ENCODE data around the gene ZNF512B. TPM values are rescaled to one million over a fixed set of nuclear protein-coding genes. Genes with fewer than 3 reads are reported as not detected.
A peak's percentile ranks its signal among the peaks of the same experiment; 100 is the strongest.
"Not testable (repeated sequence)": the region's sequence is repeated elsewhere in the genome, so short reads cannot be mapped to it uniquely, and the experiment has no call there.

ZNF512B gene
- total RNA-seq, 1 experiment from 2014 or later: 47.9 TPM

GRCh38 chr20:63932606-63933160, 37.0 kb downstream of the ZNF512B start:
- no peak overlapping the region for H3K4me3 Mint-ChIP-seq (ENCODE audit: unreplicated experiment)
- BruUV-seq (replicated peaks): no TSS peak
- peaks cover 99% of the 10 kb centered on the region for H3K36me3 Mint-ChIP-seq (ENCODE audit: insufficient read depth, unreplicated experiment)
- Histone ChIP-seq H3K4me3 (ENCODE audit: low read depth, low read length) (no peak overlapping the region), H3K9me3 (no peaks in the 10 kb centered on the region), H3K27me3 (replicated peaks; ENCODE audit: control insufficient read depth, insufficient read depth, low read length) (no peaks in the 10 kb centered on the region), H3K36me3 (ENCODE audit: control insufficient read depth, insufficient read depth, low read length) (peaks cover 19% of the 10 kb centered on the region), H3K4me1 (no peaks in the 10 kb centered on the region)
- H3K9me3 Mint-ChIP-seq (ENCODE audit: unreplicated experiment): no peaks in the 10 kb centered on the region
- POLR2A ChIA-PET: no interaction called here
- CTCF ChIA-PET: no interaction called here
- no peak for TF ChIP-seq CTCF (IDR thresholded peaks at IDR 0.05; ENCODE audit: insufficient read depth in 1 of 2, low read depth in 1 of 2, low read length in 1 of 2, severe bottlenecking in 1 of 2, unreplicated experiment in 1 of 2)
- intact Hi-C loops (cut with micrococcal nuclease; ENCODE audit: unreplicated experiment): no loop called here
- no peaks in the 10 kb centered on the region for H3K4me1 Mint-ChIP-seq (ENCODE audit: low read depth, unreplicated experiment)
- DNase-seq: peak in 1 of 2 experiments; percentile 47
- peak overlapping the region; percentile 40 for H3K27ac Mint-ChIP-seq (ENCODE audit: unreplicated experiment)
- H3K27me3 Mint-ChIP-seq (ENCODE audit: insufficient read depth, unreplicated experiment): no peaks in the 10 kb centered on the region

DNA sequence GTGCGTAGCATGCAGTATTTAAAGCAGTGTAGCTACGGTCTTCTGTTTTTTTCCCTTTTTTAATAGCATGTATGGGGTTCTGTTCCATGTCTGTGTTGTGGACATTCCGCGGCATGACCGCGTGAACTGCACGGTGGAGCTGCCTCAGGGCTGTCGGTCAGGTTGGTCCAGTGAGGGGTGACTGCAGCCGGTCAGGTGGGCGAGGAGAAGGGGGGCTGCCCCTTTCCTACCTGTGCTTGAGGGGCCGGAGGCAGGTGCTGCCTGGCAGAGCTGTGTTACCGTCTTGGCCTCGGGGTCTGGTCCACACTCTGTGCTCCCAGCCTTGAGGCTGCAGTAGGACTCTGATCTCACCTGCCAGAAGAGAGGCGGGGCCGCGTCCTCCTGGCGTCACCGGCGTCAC, 38.0 kb downstream of the ZNF512B start:
- Mint-ChIP-seq H3K27ac (ENCODE audit: unreplicated experiment) (peak overlapping the region; percentile 40), H3K36me3 (ENCODE audit: insufficient read depth, unreplicated experiment) (peaks cover 99% of the 10 kb centered on the region), H3K4me1 (ENCODE audit: low read depth, unreplicated experiment) (no peaks in the 10 kb centered on the region), H3K4me3 (ENCODE audit: unreplicated experiment) (no peak overlapping the region), H3K27me3 (ENCODE audit: insufficient read depth, unreplicated experiment) (no peaks in the 10 kb centered on the region), H3K9me3 (ENCODE audit: unreplicated experiment) (no peaks in the 10 kb centered on the region)
- BruUV-seq (replicated peaks): no TSS peak
- ChIA-PET POLR2A (no interaction called here), CTCF (no interaction called here)
- Histone ChIP-seq H3K4me1 (no peaks in the 10 kb centered on the region), H3K9me3 (no peaks in the 10 kb centered on the region), H3K36me3 (ENCODE audit: control insufficient read depth, insufficient read depth, low read length) (peaks cover 19% of the 10 kb centered on the region), H3K27me3 (replicated peaks; ENCODE audit: control insufficient read depth, insufficient read depth, low read length) (no peaks in the 10 kb centered on the region), H3K4me3 (ENCODE audit: low read depth, low read length) (no peak overlapping the region)
- no peak for TF ChIP-seq CTCF (IDR thresholded peaks at IDR 0.05; ENCODE audit: insufficient read depth in 1 of 2, low read depth in 1 of 2, low read length in 1 of 2, severe bottlenecking in 1 of 2, unreplicated experiment in 1 of 2)
- peak in 1 of 2 experiments; percentile 46 for DNase-seq
- intact Hi-C loops (cut with micrococcal nuclease; ENCODE audit: unreplicated experiment): no loop called here

DNA sequence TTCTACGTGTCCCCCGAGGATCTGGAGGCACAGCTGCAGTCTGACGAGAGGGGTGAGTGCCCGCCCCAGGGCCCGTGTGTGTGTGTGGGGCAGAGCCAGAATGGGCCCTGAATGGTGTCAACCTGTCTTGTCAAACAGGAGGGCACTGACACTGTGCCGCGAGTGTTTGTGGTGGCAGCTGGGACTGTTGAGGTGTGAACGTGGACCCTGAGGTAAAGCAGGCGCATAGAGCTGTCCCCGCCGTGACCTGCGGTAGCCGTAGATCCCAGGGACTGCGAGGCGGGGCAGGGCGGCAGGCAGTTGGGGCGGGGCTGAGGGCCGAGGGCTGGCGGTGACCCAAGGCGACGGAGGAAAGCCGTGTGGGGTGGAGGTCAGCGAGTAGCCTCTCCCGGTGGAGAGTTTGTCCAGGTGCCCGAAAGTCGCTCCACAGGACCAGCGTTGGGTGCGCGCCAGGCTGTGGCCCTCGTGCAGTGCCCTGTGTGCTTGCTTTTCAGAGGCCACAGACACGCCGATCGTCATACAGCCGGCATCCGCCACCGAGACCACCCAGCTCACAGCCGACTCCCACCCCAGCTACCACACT, 38.7 kb downstream of the ZNF512B start:
- Mint-ChIP-seq H3K9me3 (ENCODE audit: unreplicated experiment) (no peaks in the 10 kb centered on the region), H3K36me3 (ENCODE audit: insufficient read depth, unreplicated experiment) (peaks cover 99% of the 10 kb centered on the region), H3K27me3 (ENCODE audit: insufficient read depth, unreplicated experiment) (no peaks in the 10 kb centered on the region), H3K4me3 (ENCODE audit: unreplicated experiment) (no peak overlapping the region), H3K27ac (ENCODE audit: unreplicated experiment) (peak overlapping the region; percentile 40), H3K4me1 (ENCODE audit: low read depth, unreplicated experiment) (no peaks in the 10 kb centered on the region)
- ChIA-PET CTCF (no interaction called here), POLR2A (no interaction called here)
- no peaks in the 10 kb centered on the region for H3K9me3 ChIP-seq
- TF ChIP-seq CTCF (IDR thresholded peaks at IDR 0.05; ENCODE audit: insufficient read depth in 1 of 2, low read depth in 1 of 2, low read length in 1 of 2, severe bottlenecking in 1 of 2, unreplicated experiment in 1 of 2): no peak
- no peak for DNase-seq
- no peaks in the 10 kb centered on the region for H3K4me1 ChIP-seq
- intact Hi-C loops (cut with micrococcal nuclease; ENCODE audit: unreplicated experiment): no loop called here
- H3K4me3 ChIP-seq (ENCODE audit: low read depth, low read length): no peak overlapping the region
- H3K36me3 ChIP-seq (ENCODE audit: control insufficient read depth, insufficient read depth, low read length): peaks cover 19% of the 10 kb centered on the region
- no TSS peak for BruUV-seq (replicated peaks)
- no peaks in the 10 kb centered on the region for H3K27me3 ChIP-seq (replicated peaks; ENCODE audit: control insufficient read depth, insufficient read depth, low read length)

GRCh38 chr20:63929473-63929883, 40.3 kb downstream of the ZNF512B start:
- H3K4me3 ChIP-seq (ENCODE audit: low read depth, low read length); H3K27me3 Mint-ChIP-seq (ENCODE audit: insufficient read depth, unreplicated experiment); intact Hi-C loops (cut with micrococcal nuclease; ENCODE audit: unreplicated experiment); H3K4me1 Mint-ChIP-seq (ENCODE audit: low read depth, unreplicated experiment); CTCF ChIA-PET; H3K9me3 ChIP-seq; DNase-seq; POLR2A ChIA-PET; BruUV-seq (replicated peaks); H3K27me3 ChIP-seq (replicated peaks; ENCODE audit: control insufficient read depth, insufficient read depth, low read length); H3K4me3 Mint-ChIP-seq (ENCODE audit: unreplicated experiment); H3K4me1 ChIP-seq; H3K9me3 Mint-ChIP-seq (ENCODE audit: unreplicated experiment); H3K27ac Mint-ChIP-seq (ENCODE audit: unreplicated experiment): not testable (repeated sequence)
- peaks cover 96% of the 10 kb centered on the region for H3K36me3 Mint-ChIP-seq (ENCODE audit: insufficient read depth, unreplicated experiment)
- peaks cover 19% of the 10 kb centered on the region for H3K36me3 ChIP-seq (ENCODE audit: control insufficient read depth, insufficient read depth, low read length)

Measured in Caco-2 (cell line).